Osteocyte (in vitro differentiated cells): ENCODE results near the gene PIK3C3. TPM values are rescaled to one million over a fixed set of nuclear protein-coding genes. Genes with fewer than 3 reads are reported as not detected.
"Not testable (repeated sequence)": the region's sequence is repeated elsewhere in the genome, so short reads cannot be mapped to it uniquely, and the experiment has no call there.

Experiments
- DNase-seq: peaks from one replicate; pipeline ENCODE4 v3.0.0; 2021; ENCODE audit warnings: mixed read lengths; ENCODE audit not compliant: unreplicated experiment; ENCODE audit errors: extremely low spot score
- H3K27ac Mint-ChIP-seq: one replicate; pipeline ENCODE4 v1.8.0; 2021; ENCODE audit warnings: mild to moderate bottlenecking, mixed read lengths; ENCODE audit not compliant: unreplicated experiment
- H3K27me3 Mint-ChIP-seq: one replicate; pipeline ENCODE4 v1.8.0; 2021; ENCODE audit warnings: mixed read lengths; ENCODE audit not compliant: unreplicated experiment
- H3K36me3 Mint-ChIP-seq: one replicate; pipeline ENCODE4 v1.8.0; 2021; ENCODE audit warnings: mixed read lengths; ENCODE audit not compliant: unreplicated experiment
- H3K4me1 Mint-ChIP-seq: one replicate; pipeline ENCODE4 v1.8.0; 2021; ENCODE audit warnings: mixed read lengths; ENCODE audit not compliant: unreplicated experiment
- H3K4me3 Mint-ChIP-seq: one replicate; pipeline ENCODE4 v1.8.0; 2021; ENCODE audit warnings: mild to moderate bottlenecking, moderate library complexity, mixed read lengths; ENCODE audit not compliant: unreplicated experiment
- H3K9me3 Mint-ChIP-seq: one replicate; pipeline ENCODE4 v1.8.0; 2021; ENCODE audit warnings: mixed read lengths; ENCODE audit not compliant: unreplicated experiment
- total RNA-seq: library from RNA; stranded (reverse); gene quantifications from 2 replicates; pipeline ENCODE4 v1.2.1, GENCODE V29; 2021
- TF ChIP-seq, protein P1 (sequence below): fragments of 200-600 bp; sonication (generic); IDR thresholded peaks from 2 replicates; pipeline ENCODE4 v1.5.0; 2021; ENCODE audit warnings: antibody characterized with exemption, mild to moderate bottlenecking, moderate library complexity

PIK3C3 gene
- total RNA-seq, 1 donor from 2014 or later: 75.1 TPM

DNA sequence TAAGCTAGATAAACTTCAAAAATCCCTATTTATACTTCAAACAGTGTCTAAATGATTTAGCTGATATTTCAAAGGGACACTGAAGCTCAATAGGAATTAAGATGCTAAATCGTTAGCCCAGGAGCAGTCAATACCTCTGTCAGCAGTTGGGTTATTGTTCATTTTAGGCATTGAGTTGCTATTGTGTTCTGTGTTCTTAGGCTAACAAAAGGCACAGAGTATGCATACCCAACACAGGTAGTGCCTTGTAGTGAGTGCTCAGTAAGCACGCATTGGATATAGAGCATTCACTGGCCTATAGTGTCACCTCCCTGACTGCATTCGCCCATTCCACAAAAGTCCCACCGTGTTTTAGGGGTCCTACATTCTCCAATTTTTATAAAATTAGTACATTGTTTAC lies 152.3 kb downstream of the PIK3C3 start:
- Mint-ChIP-seq H3K27me3 (peaks cover 6% of the 10 kb centered on the region), H3K4me3 (no peak overlapping the region), H3K27ac (no peak overlapping the region), H3K9me3 (no peaks in the 10 kb centered on the region), H3K4me1 (no peaks in the 10 kb centered on the region), H3K36me3 (no peaks in the 10 kb centered on the region)
- no peak for DNase-seq
- TF ChIP-seq, protein P1, sequence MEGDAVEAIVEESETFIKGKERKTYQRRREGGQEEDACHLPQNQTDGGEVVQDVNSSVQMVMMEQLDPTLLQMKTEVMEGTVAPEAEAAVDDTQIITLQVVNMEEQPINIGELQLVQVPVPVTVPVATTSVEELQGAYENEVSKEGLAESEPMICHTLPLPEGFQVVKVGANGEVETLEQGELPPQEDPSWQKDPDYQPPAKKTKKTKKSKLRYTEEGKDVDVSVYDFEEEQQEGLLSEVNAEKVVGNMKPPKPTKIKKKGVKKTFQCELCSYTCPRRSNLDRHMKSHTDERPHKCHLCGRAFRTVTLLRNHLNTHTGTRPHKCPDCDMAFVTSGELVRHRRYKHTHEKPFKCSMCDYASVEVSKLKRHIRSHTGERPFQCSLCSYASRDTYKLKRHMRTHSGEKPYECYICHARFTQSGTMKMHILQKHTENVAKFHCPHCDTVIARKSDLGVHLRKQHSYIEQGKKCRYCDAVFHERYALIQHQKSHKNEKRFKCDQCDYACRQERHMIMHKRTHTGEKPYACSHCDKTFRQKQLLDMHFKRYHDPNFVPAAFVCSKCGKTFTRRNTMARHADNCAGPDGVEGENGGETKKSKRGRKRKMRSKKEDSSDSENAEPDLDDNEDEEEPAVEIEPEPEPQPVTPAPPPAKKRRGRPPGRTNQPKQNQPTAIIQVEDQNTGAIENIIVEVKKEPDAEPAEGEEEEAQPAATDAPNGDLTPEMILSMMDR: no peak

DNA sequence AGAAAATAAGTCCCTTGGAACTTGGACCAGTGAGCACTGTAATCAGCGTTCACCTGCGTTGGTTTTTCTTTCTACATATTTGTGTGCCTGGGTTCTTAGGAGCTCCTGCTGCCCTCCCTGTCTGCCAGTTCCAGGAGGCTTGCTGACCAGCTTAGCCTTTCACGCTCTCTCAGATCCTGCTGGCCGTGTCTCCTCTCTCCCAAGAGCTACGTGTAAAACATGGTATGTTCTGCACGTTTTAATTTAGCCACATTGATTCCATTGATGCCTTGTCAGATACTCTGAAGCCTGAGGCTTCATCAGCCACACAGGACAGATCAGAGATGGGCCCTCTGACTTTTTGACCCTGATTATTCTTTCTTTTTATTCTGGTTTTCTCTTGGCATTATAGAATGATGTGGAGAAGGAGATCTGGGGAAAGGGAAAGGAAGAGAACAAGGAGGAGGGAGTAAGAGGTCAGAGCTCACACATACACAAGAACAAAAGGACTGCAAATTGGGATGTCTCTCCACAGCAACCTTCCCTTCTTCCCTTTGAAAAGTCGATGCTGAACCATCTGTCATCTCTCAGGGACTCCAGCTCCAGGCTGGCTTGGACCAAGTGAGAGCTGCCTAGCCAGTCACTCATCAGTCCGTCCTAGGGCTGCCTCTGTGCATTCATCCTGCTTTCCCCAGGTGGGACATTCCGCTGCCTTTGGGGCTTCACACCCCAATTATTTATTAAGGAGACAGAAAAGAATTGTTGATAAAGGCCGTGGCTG lies 152.8 kb downstream of the PIK3C3 start:
- H3K27me3 Mint-ChIP-seq: peaks cover 6% of the 10 kb centered on the region
- no peaks in the 10 kb centered on the region for H3K9me3 Mint-ChIP-seq
- H3K36me3 Mint-ChIP-seq: no peaks in the 10 kb centered on the region
- TF ChIP-seq, protein P1: no peak
- no peak overlapping the region for H3K4me3 Mint-ChIP-seq
- H3K4me1 Mint-ChIP-seq: no peaks in the 10 kb centered on the region
- DNase-seq: no peak
- no peak overlapping the region for H3K27ac Mint-ChIP-seq

DNA sequence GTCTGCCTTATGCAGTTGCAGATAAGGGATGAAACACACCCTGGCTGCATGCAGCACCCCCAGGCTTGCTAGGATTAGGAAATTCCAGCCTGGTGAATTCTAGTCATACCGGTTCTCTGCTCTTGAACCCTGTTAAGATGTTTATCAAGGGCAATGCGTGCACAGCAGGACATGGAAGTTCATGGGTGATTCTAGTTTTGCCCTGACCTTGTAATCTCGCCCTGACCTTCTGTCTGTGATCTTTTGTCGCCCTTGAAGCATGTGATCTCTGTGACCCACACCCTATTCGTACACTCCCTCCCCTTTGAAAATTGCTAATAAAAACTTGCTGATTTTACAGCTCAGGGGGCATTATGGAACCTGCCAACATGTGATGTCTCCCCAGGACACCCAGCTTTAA lies 157.1 kb downstream of the PIK3C3 start:
- not testable (repeated sequence) for H3K27ac Mint-ChIP-seq, H3K9me3 Mint-ChIP-seq, DNase-seq, H3K36me3 Mint-ChIP-seq, H3K4me3 Mint-ChIP-seq
- peaks cover 13% of the 10 kb centered on the region for H3K4me1 Mint-ChIP-seq
- peaks cover 26% of the 10 kb centered on the region for H3K27me3 Mint-ChIP-seq

DNA sequence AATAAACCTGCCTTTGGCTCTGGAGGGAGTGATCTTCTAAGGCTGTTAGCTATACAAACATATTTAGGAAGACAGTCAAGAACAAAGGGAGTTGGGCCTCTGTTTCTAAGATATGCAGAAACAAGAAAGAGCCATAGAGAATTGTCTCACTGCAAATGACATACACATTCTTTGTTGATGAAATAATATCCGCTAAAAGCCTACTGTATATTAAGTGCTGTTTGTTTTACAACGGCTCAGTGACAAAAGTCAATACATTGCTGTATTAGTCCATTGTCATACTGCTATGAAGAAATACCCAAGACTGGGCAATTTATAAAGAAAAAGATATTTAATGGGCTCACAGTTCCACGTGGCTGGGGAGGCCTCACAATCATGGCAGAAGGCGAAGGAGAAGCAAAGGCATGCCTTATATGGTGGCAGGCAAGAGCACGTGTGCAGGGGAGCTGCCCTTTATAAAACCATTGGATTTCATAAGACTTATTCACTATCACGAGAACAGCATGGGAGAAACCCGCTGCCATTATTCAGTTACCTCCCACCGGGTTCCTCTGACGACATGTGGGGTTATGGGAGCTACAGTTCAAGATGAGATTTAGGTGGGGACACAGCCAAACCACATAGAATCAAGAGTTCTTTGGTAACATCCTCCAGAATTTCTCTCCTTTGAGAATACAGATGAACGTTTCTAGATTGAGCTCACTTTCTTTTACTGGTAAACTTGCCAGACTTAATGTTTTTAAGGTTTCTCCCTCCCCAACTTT lies 157.8 kb downstream of the PIK3C3 start:
- Mint-ChIP-seq H3K27me3 (peaks cover 30% of the 10 kb centered on the region), H3K4me3 (no peak overlapping the region), H3K9me3 (no peaks in the 10 kb centered on the region), H3K4me1 (peaks cover 13% of the 10 kb centered on the region), H3K36me3 (no peaks in the 10 kb centered on the region), H3K27ac (no peak overlapping the region)
- TF ChIP-seq, protein P1: no peak
- DNase-seq: no peak

DNA sequence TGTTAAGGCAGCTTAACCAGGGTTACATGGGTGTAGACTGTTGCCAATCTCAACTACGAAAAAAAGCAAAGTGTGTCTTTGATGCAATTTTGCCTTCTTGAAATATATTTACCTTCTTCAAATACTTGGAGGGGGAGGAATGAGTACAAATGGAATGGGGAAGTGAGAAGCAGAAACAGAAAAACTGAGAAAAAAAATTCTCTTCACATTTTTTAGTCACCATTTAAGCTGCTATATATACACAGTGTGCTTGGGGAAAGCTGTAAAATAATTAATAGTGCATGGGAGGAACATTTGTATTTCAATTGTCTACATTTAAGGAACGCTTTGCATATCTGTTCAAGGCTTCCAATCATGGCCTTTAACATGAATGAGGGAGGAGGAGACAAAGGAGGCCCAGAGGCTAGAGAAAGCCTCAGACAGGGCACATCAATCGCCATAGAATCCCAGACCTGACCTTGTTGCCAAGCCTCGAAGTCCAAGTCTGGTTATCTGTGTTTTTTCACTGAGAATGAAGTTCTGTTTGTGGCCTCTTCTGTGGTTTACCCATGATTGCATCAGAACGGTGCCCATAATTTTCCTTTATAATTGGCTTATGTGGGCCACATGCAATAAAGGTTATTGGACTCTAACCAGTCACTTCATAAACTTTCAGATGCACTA lies 158.6 kb downstream of the PIK3C3 start:
- H3K9me3 Mint-ChIP-seq: no peaks in the 10 kb centered on the region
- H3K27ac Mint-ChIP-seq: peak overlapping the region; percentile 35
- TF ChIP-seq, protein P1: no peak
- no peak overlapping the region for H3K4me3 Mint-ChIP-seq
- H3K36me3 Mint-ChIP-seq: no peaks in the 10 kb centered on the region
- no peak for DNase-seq
- H3K4me1 Mint-ChIP-seq: peaks cover 13% of the 10 kb centered on the region
- H3K27me3 Mint-ChIP-seq: peaks cover 35% of the 10 kb centered on the region
